GM19455 (cell line): ENCODE data around the gene BLVRA.
A peak's percentile ranks its signal among the peaks of the same experiment; 100 is the strongest.

Experiments
- ATAC-seq: cut with Tn5 transposase; IDR thresholded peaks from one replicate; pipeline ENCODE4 v1.9.1; 2021; ENCODE audit not compliant: unreplicated experiment

Gene BLVRA

GRCh38 chr7:43749383-43749940 lies 9.0 kb upstream of the BLVRA start:
- ATAC-seq, result no peak

GRCh38 chr7:43750016-43750887 lies 8.2 kb upstream of the BLVRA start:
- no peak for ATAC-seq

- no peak for ATAC-seq
Observed at GRCh38 chr7:43752411-43752810, 6.1 kb upstream of the BLVRA start.

GRCh38 chr7:43753271-43753810 lies 5.1 kb upstream of the BLVRA start:
- no peak for ATAC-seq

- ATAC-seq, result no peak
Observed at GRCh38 chr7:43753843-43754242, 4.6 kb upstream of the BLVRA start.

- no peak for ATAC-seq
Observed at GRCh38 chr7:43754596-43754995, 3.9 kb upstream of the BLVRA start.

- ATAC-seq, result no peak
Observed at GRCh38 chr7:43756368-43757072, 2.0 kb upstream of the BLVRA start.

- ATAC-seq, result no peak
Observed at GRCh38 chr7:43757073-43757720, 1.3 kb upstream of the BLVRA start.

- peak; percentile 55 for ATAC-seq
Observed at GRCh38 chr7:43758822-43759683, 573 bp downstream of the BLVRA start.

- no peak for ATAC-seq
Observed at GRCh38 chr7:43760861-43761260, 2.4 kb downstream of the BLVRA start.

GRCh38 chr7:43761382-43761781 lies 2.9 kb downstream of the BLVRA start:
- no peak for ATAC-seq

- no peak for ATAC-seq
Observed at GRCh38 chr7:43761938-43762692, 3.6 kb downstream of the BLVRA start.

GRCh38 chr7:43763183-43763582 lies 4.7 kb downstream of the BLVRA start:
- no peak for ATAC-seq

GRCh38 chr7:43764039-43764761 lies 5.7 kb downstream of the BLVRA start:
- no peak for ATAC-seq

- no peak for ATAC-seq
Observed at GRCh38 chr7:43764807-43765491, 6.5 kb downstream of the BLVRA start.

GRCh38 chr7:43766564-43766963 lies 8.1 kb downstream of the BLVRA start:
- ATAC-seq, result no peak

GRCh38 chr7:43767311-43767710 lies 8.8 kb downstream of the BLVRA start:
- no peak for ATAC-seq

- ATAC-seq, result no peak
Observed at GRCh38 chr7:43768201-43768886, 9.9 kb downstream of the BLVRA start.
